ENCODE data around the gene ABCA2.
"Not testable (repeated sequence)": the region's sequence is repeated elsewhere in the genome, so short reads cannot be mapped to it uniquely, and the experiment has no call there.

Gene ABCA2

DNA sequence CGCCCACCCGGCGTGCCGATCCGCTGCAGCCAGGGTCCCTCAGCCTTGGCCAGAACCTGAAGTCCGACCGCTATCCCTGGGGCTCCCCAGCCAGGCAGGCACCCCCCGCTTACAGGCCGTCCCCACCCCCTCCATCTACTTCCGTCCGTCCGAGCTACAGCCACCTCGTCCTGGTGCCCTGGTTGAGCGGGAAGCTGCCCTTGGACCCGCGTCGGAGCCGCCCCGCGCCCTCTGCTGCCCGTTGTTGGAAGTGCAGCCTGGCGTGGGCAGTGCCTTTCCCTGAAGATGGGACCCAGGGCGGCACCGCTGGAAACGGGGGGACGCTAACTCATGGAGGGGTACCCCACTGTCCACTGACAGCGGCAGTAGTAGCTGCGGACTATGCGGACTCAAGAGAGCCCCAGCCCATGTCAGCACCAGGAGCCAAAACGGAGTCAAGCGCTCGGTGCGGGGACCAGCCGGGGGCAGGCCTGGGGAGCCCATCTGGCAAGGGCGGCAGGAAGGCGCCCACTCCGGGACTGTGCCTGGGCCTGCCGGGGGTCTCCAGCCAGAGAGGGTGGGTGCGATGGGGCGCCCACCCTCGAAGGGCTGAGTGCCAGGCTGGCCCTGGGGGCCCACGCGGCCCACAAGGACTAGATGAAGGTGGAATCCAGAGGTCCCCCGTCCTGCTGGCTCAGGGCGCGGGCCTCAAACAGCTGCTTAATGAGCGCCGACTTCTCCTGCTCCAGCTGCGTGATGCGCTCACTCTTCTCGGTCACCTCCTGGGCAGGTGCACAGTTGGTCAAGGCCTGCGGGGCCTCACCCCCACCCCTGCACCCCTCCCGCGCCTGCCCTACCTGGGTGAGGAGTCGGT lies 36.2 kb upstream of the ABCA2 start:
- H3K27me3 ChIP-seq (replicated peaks; ENCODE audit: control insufficient read depth, insufficient read depth, low read length), result no peaks in the 10 kb centered on the region
- TF ChIP-seq, protein P1, sequence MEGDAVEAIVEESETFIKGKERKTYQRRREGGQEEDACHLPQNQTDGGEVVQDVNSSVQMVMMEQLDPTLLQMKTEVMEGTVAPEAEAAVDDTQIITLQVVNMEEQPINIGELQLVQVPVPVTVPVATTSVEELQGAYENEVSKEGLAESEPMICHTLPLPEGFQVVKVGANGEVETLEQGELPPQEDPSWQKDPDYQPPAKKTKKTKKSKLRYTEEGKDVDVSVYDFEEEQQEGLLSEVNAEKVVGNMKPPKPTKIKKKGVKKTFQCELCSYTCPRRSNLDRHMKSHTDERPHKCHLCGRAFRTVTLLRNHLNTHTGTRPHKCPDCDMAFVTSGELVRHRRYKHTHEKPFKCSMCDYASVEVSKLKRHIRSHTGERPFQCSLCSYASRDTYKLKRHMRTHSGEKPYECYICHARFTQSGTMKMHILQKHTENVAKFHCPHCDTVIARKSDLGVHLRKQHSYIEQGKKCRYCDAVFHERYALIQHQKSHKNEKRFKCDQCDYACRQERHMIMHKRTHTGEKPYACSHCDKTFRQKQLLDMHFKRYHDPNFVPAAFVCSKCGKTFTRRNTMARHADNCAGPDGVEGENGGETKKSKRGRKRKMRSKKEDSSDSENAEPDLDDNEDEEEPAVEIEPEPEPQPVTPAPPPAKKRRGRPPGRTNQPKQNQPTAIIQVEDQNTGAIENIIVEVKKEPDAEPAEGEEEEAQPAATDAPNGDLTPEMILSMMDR (IDR thresholded peaks at IDR 0.05; ENCODE audit: insufficient read depth, low read length, poor library complexity, severe bottlenecking), result peak; percentile 97
- H3K4me3 ChIP-seq (replicated peaks; ENCODE audit: low read depth, low read length), result no peak overlapping the region
- peak; percentile 65 for DNase-seq (ENCODE audit: extremely low read depth, insufficient read length)
- H3K36me3 ChIP-seq (ENCODE audit: control insufficient read depth, insufficient read depth, low read length), result no peaks in the 10 kb centered on the region; the same call in none of the 2 replicates

DNA sequence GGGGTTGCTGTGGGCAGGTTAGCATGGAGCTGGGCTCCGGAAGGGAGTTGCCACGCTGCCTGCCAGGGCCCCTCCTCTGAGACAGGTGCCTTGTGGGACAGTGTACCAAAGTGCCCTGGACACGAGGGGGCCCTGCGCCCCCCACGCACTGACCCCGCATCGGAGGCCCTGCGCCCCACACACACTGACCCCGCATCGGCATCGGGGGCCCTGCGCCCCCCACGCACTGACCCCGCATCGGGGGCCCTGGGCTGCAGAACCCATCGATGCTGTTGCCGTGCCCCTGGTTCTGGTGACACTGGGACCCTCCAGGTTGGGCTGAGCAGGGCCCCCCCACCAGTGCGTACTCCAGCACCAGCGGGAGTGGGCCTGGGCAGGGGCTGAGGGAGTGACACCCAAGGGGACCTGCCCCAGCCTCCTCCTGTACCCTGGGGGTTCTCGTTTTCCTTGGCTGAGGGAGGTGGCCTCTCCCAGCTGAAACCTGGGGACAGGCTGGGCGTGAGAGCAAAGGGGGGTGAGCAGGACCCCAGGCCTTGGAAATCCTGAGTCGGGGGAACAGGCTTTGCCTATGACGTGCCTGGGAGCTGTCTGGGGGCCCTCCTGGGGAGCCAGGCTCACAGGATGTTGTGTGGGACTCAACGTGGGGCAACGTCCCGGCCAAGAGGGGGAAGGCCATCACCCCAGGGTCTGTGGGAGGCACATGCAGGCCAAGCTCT lies 35.4 kb upstream of the ABCA2 start:
- DNase-seq (ENCODE audit: extremely low read depth, insufficient read length), result no peak
- no peak overlapping the region for H3K4me3 ChIP-seq (replicated peaks; ENCODE audit: low read depth, low read length)
- no peaks in the 10 kb centered on the region for H3K27me3 ChIP-seq (replicated peaks; ENCODE audit: control insufficient read depth, insufficient read depth, low read length)
- TF ChIP-seq, protein P1 (IDR thresholded peaks at IDR 0.05; ENCODE audit: insufficient read depth, low read length, poor library complexity, severe bottlenecking), result no peak
- H3K36me3 ChIP-seq (ENCODE audit: control insufficient read depth, insufficient read depth, low read length), result no peaks in the 10 kb centered on the region; the same call in none of the 2 replicates

DNA sequence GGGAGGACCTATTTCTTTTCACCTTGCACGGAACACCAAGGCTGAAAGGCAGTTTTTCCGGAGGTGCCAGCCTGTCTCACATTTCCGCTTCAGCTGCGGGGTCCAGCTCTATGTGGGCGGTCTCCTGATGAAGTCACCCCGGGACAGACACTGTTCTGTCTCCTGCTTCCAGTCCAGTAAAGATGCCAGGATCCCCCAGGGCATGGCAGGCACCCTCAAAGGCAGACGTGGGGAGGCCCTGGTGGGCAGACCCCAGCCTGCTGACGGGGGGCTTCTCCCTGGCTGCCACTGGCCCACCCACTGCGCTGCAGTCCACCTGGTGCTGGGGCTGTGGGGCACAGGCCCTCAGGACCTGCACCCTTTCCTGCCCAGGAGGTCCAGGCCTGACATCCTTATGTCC lies 34.8 kb upstream of the ABCA2 start:
- not testable (repeated sequence) for H3K27me3 ChIP-seq (replicated peaks; ENCODE audit: control insufficient read depth, insufficient read depth, low read length)

DNA sequence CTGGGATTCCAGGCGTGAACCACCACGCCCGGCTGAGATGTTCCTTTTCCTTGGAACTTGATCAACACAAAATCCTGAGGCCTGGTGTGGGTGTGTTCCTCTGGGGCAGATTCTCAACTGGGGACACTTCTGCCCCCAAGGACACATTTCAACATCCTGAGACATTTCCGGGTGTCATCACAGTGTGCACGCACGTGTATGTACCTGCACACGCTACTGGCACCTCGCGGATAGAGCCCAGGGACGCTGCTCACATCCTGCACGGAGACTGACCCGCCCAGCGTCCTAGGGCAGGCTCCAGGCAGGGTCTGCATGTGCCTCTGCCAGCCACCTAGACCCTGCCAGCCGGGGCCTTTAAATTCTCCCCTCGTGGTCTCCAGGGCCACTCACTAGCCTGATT lies 34.3 kb upstream of the ABCA2 start:
- DNase-seq (ENCODE audit: extremely low read depth, insufficient read length), result no peak
- TF ChIP-seq, protein P1 (IDR thresholded peaks at IDR 0.05; ENCODE audit: insufficient read depth, low read length, poor library complexity, severe bottlenecking), result no peak
- H3K27me3 ChIP-seq (replicated peaks; ENCODE audit: control insufficient read depth, insufficient read depth, low read length), result no peaks in the 10 kb centered on the region

More for the DNA sequence above, 34.8 kb upstream of the ABCA2 start:
- not testable (repeated sequence) for H3K4me3 ChIP-seq (replicated peaks; ENCODE audit: low read depth, low read length); DNase-seq (ENCODE audit: extremely low read depth, insufficient read length); H3K36me3 ChIP-seq (ENCODE audit: control insufficient read depth, insufficient read depth, low read length)

DNA sequence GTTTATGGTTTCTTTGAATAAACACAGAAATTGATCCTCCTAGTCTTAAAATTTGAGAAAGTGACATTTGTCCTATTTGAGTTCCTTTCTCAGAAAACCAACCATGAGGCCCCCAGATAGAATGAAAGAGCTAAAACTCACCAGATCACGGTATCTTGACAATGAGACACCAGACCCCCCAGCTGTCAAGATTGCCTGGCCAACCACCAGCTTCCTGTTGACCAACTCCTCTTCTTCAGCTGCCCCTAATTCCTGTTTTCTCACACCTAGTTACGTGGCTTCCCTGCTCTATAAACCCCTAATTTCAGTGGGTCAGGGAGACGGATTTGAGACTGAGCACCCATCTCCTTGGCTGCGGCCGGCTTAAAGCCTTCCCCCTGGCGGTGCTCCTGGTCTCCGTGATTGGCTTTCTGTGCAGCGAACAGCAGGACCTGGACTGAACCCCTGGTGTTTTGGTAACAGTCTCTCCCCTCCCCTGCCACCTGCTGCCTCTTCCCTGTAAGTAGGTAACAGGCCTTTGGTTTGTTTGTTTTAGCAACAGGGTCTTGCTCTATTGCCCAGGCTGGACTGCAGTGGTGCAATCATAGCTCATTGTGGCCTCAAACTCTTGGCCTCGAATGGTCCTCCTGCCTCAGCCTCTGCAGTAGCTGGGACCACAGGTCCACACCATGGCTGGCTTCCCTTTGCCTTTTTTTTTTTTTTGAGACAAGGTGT lies 30.6 kb upstream of the ABCA2 start:
- no peaks in the 10 kb centered on the region; the same call in 1 of the 2 replicates for H3K27me3 ChIP-seq (replicated peaks; ENCODE audit: control insufficient read depth, insufficient read depth, low read length)
- TF ChIP-seq, protein P1 (IDR thresholded peaks at IDR 0.05; ENCODE audit: insufficient read depth, low read length, poor library complexity, severe bottlenecking), result no peak
- DNase-seq (ENCODE audit: extremely low read depth, insufficient read length), result no peak
- no peaks in the 10 kb centered on the region for H3K36me3 ChIP-seq (ENCODE audit: control insufficient read depth, insufficient read depth, low read length)
- no peak overlapping the region for H3K4me3 ChIP-seq (replicated peaks; ENCODE audit: low read depth, low read length)

More for the DNA sequence above, 34.3 kb upstream of the ABCA2 start:
- no peaks in the 10 kb centered on the region; the same call in none of the 2 replicates for H3K36me3 ChIP-seq (ENCODE audit: control insufficient read depth, insufficient read depth, low read length)
- H3K4me3 ChIP-seq (replicated peaks; ENCODE audit: low read depth, low read length), result no peak overlapping the region

All from GM06990 (cell line).